Lung (tissue), 12 donors: ENCODE results near the gene RAPSN. TPM values are rescaled to one million over a fixed set of nuclear protein-coding genes. Genes with fewer than 3 reads are reported as not detected.

Experiments
- ATAC-seq: fragments of 200-7000 bp; cut with Tn5 transposase; one replicate; pipeline ENCODE4 v1.9.1; 2020; ENCODE audit warnings: moderate number of reproducible peaks; ENCODE audit not compliant: insufficient read depth, low FRiP score
- DNase-seq, 3 donors: peaks; one replicate each; pipeline ENCODE4 v3.0.0-alpha.2; 2013 to 2017
- H3K27ac ChIP-seq, 2 donors: one replicate each; pipeline ENCODE4 v1.5.1; 2013; ENCODE audit warnings: mild to moderate bottlenecking in 2 of 2, moderate library complexity in 2 of 2, control low read depth in 1 of 2, inconsistent platforms in 1 of 2, low read depth in 1 of 2, low read length in 1 of 2
- H3K27me3 ChIP-seq, 3 donors: one replicate each; pipeline ENCODE4 v1.5.1; 2013; ENCODE audit warnings: low read length in 2 of 3; ENCODE audit not compliant: control insufficient read depth in 3 of 3, insufficient read depth in 3 of 3
- H3K36me3 ChIP-seq, 4 donors: one replicate each; pipeline ENCODE4 v1.5.1; 2013; ENCODE audit warnings: low read length in 4 of 4, mild to moderate bottlenecking in 1 of 4, moderate library complexity in 1 of 4; ENCODE audit not compliant: control insufficient read depth in 4 of 4, insufficient read depth in 4 of 4
- H3K4me1 ChIP-seq, 5 donors: one replicate each; pipeline ENCODE4 v1.5.1; 2013; ENCODE audit warnings: low read length in 5 of 5, mild to moderate bottlenecking in 2 of 5, moderate library complexity in 1 of 5; ENCODE audit not compliant: control insufficient read depth in 5 of 5, insufficient read depth in 5 of 5
- H3K4me3 ChIP-seq: one replicate; pipeline ENCODE4 v1.5.1; 2013; ENCODE audit warnings: mild to moderate bottlenecking, control low read depth, moderate library complexity
- H3K9ac ChIP-seq, 2 donors: one replicate each; pipeline ENCODE4 v1.5.1; 2013; ENCODE audit warnings: low read length in 2 of 2, control low read depth in 1 of 2; ENCODE audit not compliant: insufficient read depth in 1 of 2
- H3K9me3 ChIP-seq, 4 donors: one replicate each; pipeline ENCODE4 v1.5.1; 2013; ENCODE audit warnings: low read length in 3 of 4, mild to moderate bottlenecking in 1 of 4, moderate library complexity in 1 of 4; ENCODE audit not compliant: control insufficient read depth in 4 of 4, insufficient read depth in 3 of 4
- CTCF ChIP-seq: IDR thresholded peaks from 2 replicates; pipeline ENCODE4 v1.5.1; 2012; ENCODE audit warnings: mild to moderate bottlenecking; ENCODE audit errors: control extremely low read depth, extremely low read depth
- WGBS, 2 donors: extraction: QIAGEN DNeasy Blood & Tissue Kit; methylation state at CpG; one replicate each; pipeline ENCODE4 v1.1.7; 2013; 5-methylcytosine and 5-hydroxymethylcytosine counted together
- polyA plus RNA-seq, 2 donors: library from polyadenylated mRNA; stranded (reverse); fragments of 200-250 nt; gene quantifications; one replicate each; pipeline ENCODE4 v1.2.1, GENCODE V29; 2013
- total RNA-seq, 2 donors: library from RNA; depleted of rRNA in 1 of 2; stranded (reverse); fragments of >200 nt in 1 of 2; gene quantifications; one replicate each; pipeline ENCODE4 v1.2.1, GENCODE V29; 2014 to 2021
- donor health status: control.
- donor health status: control.
- donor health status: Bipolar disorder and iron deficiency.
- donor health status: healthy.
- donor health status: DM: yes; HTN: yes; CAD: no.

RAPSN gene
- total and polyA plus RNA-seq, 4 donors, result 0.38 to 1.5 (median 0.49) TPM; not detected in 1

DNA sequence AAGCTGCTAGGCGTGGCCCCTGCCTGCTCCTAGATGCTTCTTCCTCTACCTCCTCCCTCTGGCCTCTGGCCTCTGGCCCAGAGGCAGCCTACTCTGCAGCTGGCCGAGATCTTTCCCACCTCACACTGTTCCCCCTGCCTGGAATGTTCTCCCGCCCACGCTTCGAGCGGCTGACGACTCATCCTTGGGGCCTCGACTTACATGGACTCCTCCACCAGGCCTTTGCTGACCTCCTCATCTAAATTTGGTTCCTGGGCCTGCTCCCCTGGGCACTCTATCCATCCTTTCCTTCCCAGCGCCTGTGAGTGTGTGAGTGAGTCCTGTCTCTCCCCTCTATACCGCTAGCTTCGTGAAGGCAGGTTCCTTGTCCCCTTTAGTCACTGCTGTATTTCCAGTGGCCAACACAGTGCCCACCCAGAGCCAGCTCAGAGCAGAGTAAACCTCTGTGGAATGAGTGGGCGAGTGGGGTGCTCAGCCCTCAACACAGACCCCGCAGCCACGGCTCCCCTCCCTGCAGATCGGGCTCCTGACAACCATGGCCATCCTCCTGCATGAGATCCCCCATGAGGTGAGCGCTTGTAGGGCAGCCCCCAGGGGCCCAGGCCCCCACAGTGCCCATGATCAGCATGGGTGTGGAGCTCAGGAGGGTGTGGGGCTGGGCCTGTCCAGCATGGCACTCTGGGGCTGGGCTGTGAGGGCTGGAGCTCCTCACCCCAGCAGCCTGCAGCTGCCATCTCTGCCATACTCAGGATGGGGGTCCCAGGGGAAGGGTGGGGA lies 34.8 kb downstream of the RAPSN start:
- H3K4me3 ChIP-seq, result no peak overlapping the region
- peaks cover 3 to 31% (median 24%) of the 10 kb centered on the region in 5 donors for H3K4me1 ChIP-seq
- TF ChIP-seq CTCF, result no peak
- ATAC-seq, result no peak
- H3K27me3 ChIP-seq, result no peaks in the 10 kb centered on the region
- DNase-seq, result peak in 1 of 3 donors; percentile 32
- peak overlapping the region; percentile 49 to 54 for H3K27ac ChIP-seq
- peaks cover under 1 to 49% (median 18%) of the 10 kb centered on the region in 4 donors for H3K36me3 ChIP-seq
- H3K9ac ChIP-seq, result no peak overlapping the region
- H3K9me3 ChIP-seq, result no peaks in the 10 kb centered on the region
- 81 to 90% methylated on average over 16 of the region's 16 CpGs for whole genome bisulfite sequencing, 2 donors

GRCh38 chr11:47413351-47413750 lies 35.6 kb downstream of the RAPSN start:
- no peak for DNase-seq
- Histone ChIP-seq H3K27ac (peak overlapping the region in 1 of 2 donors; percentile 30), H3K9me3 (no peaks in the 10 kb centered on the region), H3K4me1 (peaks cover 3 to 36% (median 25%) of the 10 kb centered on the region in 5 donors), H3K9ac (no peak overlapping the region), H3K27me3 (no peaks in the 10 kb centered on the region), H3K4me3 (no peak overlapping the region), H3K36me3 (peaks cover 0 to 42% (median 13%) of the 10 kb centered on the region in 4 donors)
- 92 to 96% methylated on average over 12 to 13 of the region's 13 CpGs for WGBS, 2 donors
- no peak for ATAC-seq
- TF ChIP-seq CTCF, result no peak

DNA sequence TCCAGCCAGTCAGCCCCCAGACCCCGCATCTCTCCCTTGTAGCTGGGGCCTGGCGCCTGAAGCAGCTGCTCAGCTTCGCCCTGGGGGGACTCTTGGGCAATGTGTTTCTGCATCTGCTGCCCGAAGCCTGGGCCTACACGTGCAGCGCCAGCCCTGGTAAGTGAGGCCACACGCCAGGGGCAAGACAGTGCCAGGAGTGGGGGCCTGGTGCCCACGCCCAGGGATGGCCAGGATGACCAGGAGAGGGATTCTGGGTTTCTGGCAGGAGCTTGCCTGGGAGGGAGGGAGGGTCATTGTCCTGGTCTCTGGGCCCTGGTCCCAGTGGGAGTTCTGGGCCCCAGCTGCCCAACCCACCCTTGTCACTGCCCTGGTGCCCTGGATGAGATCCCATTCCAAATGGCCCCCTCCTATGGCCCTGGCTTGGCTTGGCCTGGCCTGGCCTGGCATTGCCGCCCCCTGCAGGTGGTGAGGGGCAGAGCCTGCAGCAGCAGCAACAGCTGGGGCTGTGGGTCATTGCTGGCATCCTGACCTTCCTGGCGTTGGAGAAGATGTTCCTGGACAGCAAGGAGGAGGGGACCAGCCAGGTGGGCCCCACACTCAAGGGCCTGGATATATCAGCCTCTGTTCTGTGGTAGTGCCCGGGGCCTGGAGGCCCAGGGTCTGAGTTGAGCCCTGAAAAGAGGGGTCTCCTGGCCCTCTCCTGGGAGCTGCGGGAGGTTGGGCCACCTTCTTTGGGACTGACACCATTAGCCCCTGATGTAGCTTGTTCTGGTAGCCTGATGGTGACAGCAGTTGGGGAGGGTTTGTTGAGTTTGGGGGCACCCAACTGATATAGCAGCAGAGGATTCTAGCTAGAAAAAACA lies 36.8 kb downstream of the RAPSN start:
- DNase-seq, result peak in 2 of 3 donors; percentile 23 to 48
- H3K27ac ChIP-seq, result no peak overlapping the region
- peaks cover 8 to 43% (median 29%) of the 10 kb centered on the region in 5 donors for H3K4me1 ChIP-seq
- H3K4me3 ChIP-seq, result no peak overlapping the region
- H3K27me3 ChIP-seq, result no peaks in the 10 kb centered on the region
- TF ChIP-seq CTCF, result peak; percentile 44
- peaks cover 0 to 34% (median 10%) of the 10 kb centered on the region in 4 donors for H3K36me3 ChIP-seq
- ATAC-seq, result no peak
- no peak overlapping the region for H3K9ac ChIP-seq
- WGBS, 2 donors, result 74 to 78% methylated on average over 12 of the region's 12 CpGs
- H3K9me3 ChIP-seq, result no peaks in the 10 kb centered on the region
